ENCODE measurements around the gene LRRC47. TPM values are rescaled to one million over a fixed set of nuclear protein-coding genes. Genes with fewer than 3 reads are reported as not detected.

The LRRC47 gene
- total and polyA plus RNA-seq, 2 of the 8 experiments (the other 6 are each of a cell fraction or from before 2014, with no cell fraction given) = 38.3 to 82.4 TPM

- Histone ChIP-seq H3K4me3 (ENCODE audit: extremely low read depth in 1 of 4, insufficient read depth in 2 of 4, low read depth in 3 of 4, low read length in 4 of 4) (no peak overlapping the region), H3K27ac (ENCODE audit: low read depth, low read length) (no peak overlapping the region), H2AFZ (ENCODE audit: low read length) (no peak overlapping the region), H2AK5ac (ENCODE audit: low read depth, low read length) (no peak overlapping the region), H3K36me3 (ENCODE audit: control insufficient read depth in 2 of 4, insufficient read depth in 4 of 4, low read length in 3 of 4) (peaks cover 3 to 28% (median 12%) of the 10 kb centered on the region in 4 experiments; a peak in 6 of 8 replicates), H2BK12ac (ENCODE audit: low read depth, low read length) (no peak overlapping the region), H3K4ac (replicated peaks; ENCODE audit: insufficient read length, low read depth, low read length) (no peak overlapping the region), H3K23me2 (ENCODE audit: low read depth, low read length) (no peaks in the 10 kb centered on the region), H3K18ac (ENCODE audit: extremely low read depth, low read length) (no peak overlapping the region), H3K79me1 (ENCODE audit: low read depth, low read length) (no peaks in the 10 kb centered on the region), H3K14ac (ENCODE audit: insufficient read length) (no peak overlapping the region), H3K23ac (ENCODE audit: insufficient read length) (no peak overlapping the region), H2BK5ac (ENCODE audit: low read depth, low read length) (no peak overlapping the region), H3K9ac (replicated peaks in 1 of 4; ENCODE audit: extremely low read depth in 1 of 4, low read depth in 3 of 4, low read length in 3 of 4) (no peak overlapping the region), H3K79me2 (ENCODE audit: control insufficient read depth in 1 of 2, insufficient read depth in 2 of 2, low read length in 2 of 2) (no peaks in the 10 kb centered on the region), H4K8ac (ENCODE audit: extremely low read depth, insufficient read depth, low read length) (no peak overlapping the region), H3K4me1 (replicated peaks in 1 of 4; ENCODE audit: control insufficient read depth in 3 of 4, insufficient read depth in 4 of 4, low read length in 3 of 4) (no peaks in the 10 kb centered on the region), H3K27me3 (replicated peaks in 1 of 4; ENCODE audit: control insufficient read depth in 3 of 4, extremely low read depth in 1 of 4, insufficient read depth in 3 of 4, low read length in 3 of 4) (no peaks in the 10 kb centered on the region), H4K5ac (ENCODE audit: insufficient read length, low read depth, low read length) (no peak overlapping the region), H3K9me3 (ENCODE audit: insufficient read depth in 2 of 2, low read depth in 1 of 2, low read length in 1 of 2) (peaks cover 0 to 6% of the 10 kb centered on the region in 2 experiments; a peak in 2 of 4 replicates), H2BK20ac (ENCODE audit: low read length) (no peak overlapping the region), H3K4me2 (ENCODE audit: insufficient read depth in 1 of 2, low read depth in 2 of 2, low read length in 2 of 2) (no peak overlapping the region), H4K20me1 (replicated peaks in 1 of 2; ENCODE audit: control insufficient read depth in 1 of 2, insufficient read depth in 2 of 2, low read length in 2 of 2) (peaks cover 0 to 2% of the 10 kb centered on the region in 2 experiments), H2BK15ac (ENCODE audit: low read length) (no peak overlapping the region), H3K56ac (replicated peaks; ENCODE audit: insufficient read length, low read depth, low read length) (no peak overlapping the region), H2BK120ac (replicated peaks; ENCODE audit: low read depth, low read length) (no peak overlapping the region), H4K91ac (replicated peaks; ENCODE audit: insufficient read length, low read length) (no peak overlapping the region)
- ChIA-PET CTCF (ENCODE audit: partially characterized antibody) (no interaction called here), POLR2A (ENCODE audit: partially characterized antibody) (no interaction called here)
- DNase-seq (ENCODE audit: low read depth in 1 of 2, low spot score in 2 of 2) = no peak
- 87% methylated on average over 6 of the region's 6 CpGs; no CpG with 5 or more reads in 1 of the 2 experiments for WGBS, 2 experiments (ENCODE audit: extremely low coverage in 1 of 2, insufficient coverage in 1 of 2, insufficient read length in 1 of 2, insufficient replicate concordance in 2 of 2, low coverage in 1 of 2, low lambda C conversion rate in 2 of 2, missing lambda C conversion rate in 1 of 2)
- TF ChIP-seq ATF2 (IDR thresholded peaks at IDR 0.05; ENCODE audit: low read length) = no peak
- no peak for TF ChIP-seq KDM1A (IDR thresholded peaks at IDR 0.05; ENCODE audit: borderline replicate concordance, low read length)
- TF ChIP-seq SUZ12 (IDR thresholded peaks at IDR 0.05; ENCODE audit: low read length) = no peak
- no peak for TF ChIP-seq NANOG (IDR thresholded peaks at IDR 0.05; ENCODE audit: insufficient read depth, low read depth, low read length, poor library complexity, severe bottlenecking)
- TF ChIP-seq CBX8 (IDR thresholded peaks at IDR 0.05; ENCODE audit: borderline replicate concordance, low read depth, low read length) = no peak
- no peak for TF ChIP-seq HDAC6 (IDR thresholded peaks at IDR 0.05; ENCODE audit: low read depth, low read length)
- no peak for TF ChIP-seq CHD1 (IDR thresholded peaks at IDR 0.05; ENCODE audit: low read depth, low read length)
- no peak for TF ChIP-seq CEBPB (IDR thresholded peaks at IDR 0.05; ENCODE audit: low read depth, low read length)
- no peak for TF ChIP-seq SP2 (IDR thresholded peaks at IDR 0.05; ENCODE audit: low read length)
- TF ChIP-seq CHD2 (IDR thresholded peaks at IDR 0.05; ENCODE audit: low read length) = no peak
- no peak for TF ChIP-seq YY1 (IDR thresholded peaks at IDR 0.05; ENCODE audit: low read depth, low read length)
- TF ChIP-seq JUND (IDR thresholded peaks at IDR 0.05; ENCODE audit: low read length) = no peak
- no peak for TF ChIP-seq RXRA (IDR thresholded peaks at IDR 0.05; ENCODE audit: insufficient read depth, low read depth, low read length)
- no peak for TF ChIP-seq TBP (IDR thresholded peaks at IDR 0.05; ENCODE audit: low read depth, low read length)
- no peak for FAIRE-seq
Measured at GRCh38 chr1:3837200-3837599, 40.9 kb upstream of the LRRC47 start.

Data from H1 (cell line).